Activated T-helper 9 cell treated with anti-CD3 and anti-CD28 coated beads, Interleukin-2, amount 50 U/mL, for 16 hours (primary cell): ENCODE measurements around the gene CD33.
"Not testable (repeated sequence)": the region's sequence is repeated elsewhere in the genome, so short reads cannot be mapped to it uniquely, and the experiment has no call there.

Experiments used
- DNase-seq: peaks from one replicate; pipeline ENCODE4 v3.0.0-alpha.2; 2020; ENCODE audit warnings: low read depth

Gene CD33

DNA sequence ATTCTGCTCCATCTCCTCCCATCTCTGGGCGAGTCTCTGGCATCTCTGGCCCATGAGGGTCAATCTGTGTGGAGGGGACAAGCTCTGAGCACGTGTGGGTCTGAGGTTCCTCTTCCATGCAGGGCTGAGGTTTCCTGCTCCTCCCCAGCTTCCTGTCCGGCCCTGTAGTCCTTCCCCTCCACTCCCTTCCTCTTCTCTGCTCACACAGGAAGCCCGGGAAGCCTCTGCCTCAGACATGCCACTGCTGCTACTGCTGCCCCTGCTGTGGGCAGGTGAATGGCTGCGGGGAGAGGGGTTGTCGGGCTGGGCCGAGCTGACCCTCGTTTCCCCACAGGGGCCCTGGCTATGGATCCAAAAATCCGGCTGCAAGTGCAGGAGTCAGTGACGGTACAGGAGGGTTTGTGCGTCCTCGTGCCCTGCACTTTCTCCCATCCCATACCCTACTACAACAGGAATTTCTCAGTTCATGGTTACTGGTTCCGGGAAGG is 14.0 kb upstream of the CD33 start:
- DNase-seq = not testable (repeated sequence)

DNA sequence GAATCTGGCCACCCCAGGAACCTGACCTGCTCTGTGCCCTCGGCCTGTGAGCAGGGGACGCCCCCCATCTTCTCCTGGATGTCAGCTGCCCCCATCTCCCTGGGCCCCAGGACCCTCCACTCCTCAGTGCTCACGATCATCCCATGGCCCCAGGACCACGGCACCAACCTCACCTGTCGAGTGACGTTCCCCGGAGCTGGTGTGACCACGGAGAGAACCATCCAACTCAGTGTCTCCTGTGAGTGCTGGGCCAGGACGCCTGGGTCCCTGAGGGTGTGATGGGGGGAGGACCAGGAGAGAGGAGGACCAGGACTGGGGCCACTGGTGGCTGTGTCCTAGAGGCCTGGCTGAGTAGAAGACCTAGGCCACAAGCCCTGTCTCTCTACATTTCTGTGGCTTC is 13.0 kb upstream of the CD33 start:
- DNase-seq = no peak

DNA sequence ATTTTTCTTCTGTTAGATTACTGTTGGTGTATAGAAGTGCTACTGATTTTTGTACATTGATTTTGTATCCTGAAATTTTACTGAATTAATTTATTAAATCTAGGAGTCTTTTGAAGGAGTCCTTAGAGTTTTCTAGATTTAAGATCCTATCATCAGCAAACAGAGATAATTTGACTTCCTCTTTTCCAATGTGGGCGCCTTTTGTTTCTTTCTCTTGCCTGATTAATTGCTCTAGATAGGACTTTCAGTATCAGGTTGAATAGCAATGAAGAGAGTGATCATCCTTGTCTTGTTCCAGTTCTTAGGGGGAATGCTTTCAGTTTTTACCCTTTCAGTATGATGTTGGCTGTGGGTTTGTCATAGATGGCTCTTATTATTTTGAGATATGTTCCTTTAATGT is 5.6 kb upstream of the CD33 start:
- DNase-seq = no peak

DNA sequence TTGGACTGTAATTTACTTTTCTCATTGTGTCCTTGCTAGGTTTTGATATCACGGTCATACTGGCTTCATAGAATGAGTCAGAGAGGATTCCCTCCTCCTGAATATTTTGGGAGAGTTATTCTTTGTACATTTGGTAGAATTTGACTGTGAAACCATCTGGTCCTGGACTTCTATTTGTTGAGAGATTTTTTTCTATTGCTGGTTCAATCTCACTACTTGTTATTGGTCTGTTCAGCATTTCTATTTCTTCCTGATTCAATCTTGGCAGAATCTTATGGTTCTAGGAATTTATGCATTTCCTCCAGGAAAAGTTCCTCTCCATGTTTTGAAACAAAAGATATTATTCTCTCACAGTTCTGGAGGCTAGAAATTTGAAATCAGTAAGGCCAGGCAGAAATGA is 4.9 kb upstream of the CD33 start:
- no peak for DNase-seq

DNA sequence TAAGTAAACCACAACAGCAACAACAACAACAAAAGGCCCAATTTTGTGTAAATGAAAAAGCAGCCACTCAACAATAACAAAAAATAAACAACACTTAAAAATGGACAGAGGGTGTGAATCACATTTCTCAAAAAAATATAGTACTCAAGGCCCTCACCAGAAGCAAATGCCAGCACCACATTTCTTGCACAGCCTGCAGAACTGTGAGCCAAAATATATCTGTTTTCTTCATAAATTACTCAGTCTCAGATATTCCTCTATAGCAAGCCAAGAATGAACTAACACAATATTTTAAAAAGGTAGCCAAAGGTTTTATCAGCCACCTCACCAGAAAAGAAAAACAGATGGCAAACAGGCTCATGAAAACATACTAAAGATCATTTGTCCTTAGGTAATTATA is 3.9 kb upstream of the CD33 start:
- no peak for DNase-seq

DNA sequence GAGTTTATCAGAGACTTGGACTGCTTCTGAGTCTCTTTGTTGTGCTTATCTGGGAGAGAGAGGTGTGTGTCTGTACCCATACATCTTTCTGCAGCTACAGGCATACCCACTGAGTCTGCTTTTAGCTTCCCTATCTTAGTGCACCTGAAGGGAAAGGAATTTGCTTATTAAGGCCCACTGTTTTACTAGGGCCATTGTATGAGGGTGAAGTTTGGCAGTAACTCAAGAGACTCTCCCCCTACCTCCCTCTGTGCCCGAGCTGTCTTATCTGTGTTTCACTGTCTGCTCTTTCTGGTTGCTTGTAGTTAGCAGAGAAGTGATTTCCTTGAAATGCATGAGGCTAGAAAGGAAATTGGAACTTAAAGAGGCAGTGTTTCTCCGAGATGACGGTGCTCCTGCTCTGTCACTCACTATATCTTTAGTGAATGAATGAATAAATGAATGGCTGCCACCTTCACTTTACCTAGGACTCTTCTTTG is 678 bp upstream of the CD33 start:
- DNase-seq = no peak

DNA sequence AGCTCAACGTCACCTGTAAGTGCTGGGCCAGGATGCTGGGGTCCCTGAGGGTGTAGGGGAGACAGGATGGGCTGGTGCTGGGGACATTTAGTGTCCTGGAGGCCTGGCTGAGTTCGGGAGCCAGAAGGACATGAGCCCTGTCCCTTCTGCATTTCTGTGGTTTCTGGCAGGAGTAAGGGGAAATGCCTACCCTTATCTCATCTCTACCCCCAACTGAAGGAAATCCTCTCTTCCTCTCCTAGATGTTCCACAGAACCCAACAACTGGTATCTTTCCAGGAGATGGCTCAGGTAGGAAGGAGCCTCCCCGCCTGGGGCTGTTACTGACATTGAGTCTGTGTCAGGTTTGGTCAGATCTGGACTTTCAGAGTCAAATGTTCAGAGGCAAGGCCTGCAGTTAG is 1.2 kb downstream of the CD33 start:
- DNase-seq = no peak

DNA sequence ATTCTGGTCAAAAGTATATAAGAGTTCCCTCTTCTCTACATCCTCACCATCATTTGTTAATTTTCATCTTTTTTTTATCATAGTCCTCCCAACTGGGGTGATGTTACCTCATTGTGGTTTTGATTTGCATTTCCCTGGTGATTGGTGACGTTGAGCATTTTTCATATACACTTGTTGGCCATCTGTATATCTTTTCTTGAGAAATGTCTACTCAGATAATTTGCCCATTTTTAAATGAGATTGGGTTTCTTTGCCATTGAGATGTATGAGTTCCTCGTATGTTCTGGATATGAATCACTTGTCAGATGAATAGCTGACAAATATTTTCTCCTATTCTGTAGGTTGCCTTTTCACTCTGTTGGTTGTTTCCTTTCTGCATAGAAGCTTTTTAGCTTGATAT is 2.4 kb downstream of the CD33 start:
- no peak for DNase-seq

DNA sequence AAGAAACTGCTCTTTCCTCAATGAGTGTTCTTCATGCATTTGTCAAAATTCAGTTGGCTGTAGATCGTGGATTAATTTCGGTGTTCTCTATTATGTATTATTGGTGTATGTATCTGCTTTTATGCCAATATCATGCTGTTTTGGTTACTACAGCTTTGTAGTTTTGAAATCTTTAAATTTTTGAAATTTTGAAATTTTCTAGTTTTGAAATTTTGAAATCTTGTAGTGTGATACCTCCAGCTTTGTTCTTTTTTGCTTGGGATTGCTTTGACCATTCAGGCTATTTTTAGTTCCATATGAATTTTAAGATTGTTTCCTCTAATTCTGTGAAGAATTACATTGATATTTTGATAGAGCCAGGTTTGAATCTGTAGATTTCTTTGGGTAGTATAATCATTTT is 3.1 kb downstream of the CD33 start:
- DNase-seq = no peak

DNA sequence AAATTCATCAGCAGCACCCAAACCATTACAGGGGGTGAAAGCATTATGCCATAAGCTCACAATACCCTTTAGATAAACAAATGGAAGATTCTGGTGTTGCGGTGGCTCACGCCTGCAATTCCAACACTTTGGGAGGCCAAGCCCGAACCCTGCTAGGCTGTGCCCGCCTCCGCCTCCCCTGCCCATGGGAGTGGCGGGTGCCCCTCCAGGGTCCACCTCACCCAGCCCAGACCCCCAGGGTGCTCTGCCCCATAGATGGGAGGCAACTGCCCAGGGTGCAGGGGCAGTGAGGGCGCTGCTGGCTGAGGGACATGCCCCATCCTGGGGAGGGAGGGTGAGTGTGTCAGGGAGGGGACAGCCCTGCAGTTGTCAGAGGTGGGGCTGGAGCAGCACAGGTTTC is 16.0 kb downstream of the CD33 start:
- DNase-seq = no peak

DNA sequence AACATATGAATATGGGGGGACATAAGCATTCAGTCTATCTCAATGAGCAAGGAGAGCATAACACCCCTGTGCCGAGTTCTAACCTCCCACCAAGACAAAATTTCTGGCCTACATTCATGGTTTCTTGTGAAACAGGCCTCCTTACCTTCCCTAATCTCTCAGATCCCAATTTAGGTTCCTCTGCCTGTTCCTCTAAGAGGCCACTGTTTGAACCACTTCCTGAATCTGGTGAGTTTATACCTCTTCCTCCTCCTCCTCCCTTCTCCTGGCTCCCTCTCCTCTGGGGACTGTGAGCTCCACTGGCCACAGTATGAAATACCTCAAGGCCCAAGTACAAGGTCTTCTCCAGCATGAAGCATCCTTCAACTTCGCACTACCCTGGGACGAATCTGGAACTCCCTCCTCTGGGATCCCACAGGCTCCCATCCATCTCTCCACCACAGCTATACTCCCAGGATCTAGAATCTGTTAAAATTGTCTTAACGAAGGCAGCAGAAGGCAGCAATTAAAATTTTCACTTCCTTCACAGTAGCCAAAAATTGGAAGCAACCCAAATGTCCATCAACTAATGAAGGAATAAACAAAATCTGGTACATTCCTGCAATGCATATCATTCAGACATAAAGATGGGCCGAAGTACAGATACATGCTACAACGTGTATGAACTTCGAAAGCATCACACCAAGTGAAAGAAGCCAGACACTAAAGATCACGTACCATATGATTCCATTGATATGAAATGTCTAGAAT is 18.2 kb downstream of the CD33 start:
- no peak for DNase-seq

DNA sequence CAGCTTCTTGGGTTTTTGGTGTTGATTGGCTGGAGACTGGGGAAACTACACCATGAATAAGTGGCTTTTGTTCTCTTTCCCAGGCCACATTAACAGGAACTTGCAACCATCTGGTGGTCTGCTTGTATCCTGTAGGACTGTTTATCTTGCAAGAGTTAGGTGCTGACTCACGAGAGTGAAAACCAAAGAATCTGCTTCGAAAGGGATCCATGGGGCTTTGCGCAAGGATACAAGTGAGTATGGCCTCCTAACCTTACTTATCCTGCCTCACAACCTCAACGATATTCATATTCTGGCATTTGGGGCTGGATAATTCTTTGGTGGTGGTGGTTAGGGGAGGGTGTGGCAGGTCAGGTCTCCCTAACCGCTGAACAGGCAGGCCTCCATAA is 21.3 kb downstream of the CD33 start:
- DNase-seq = no peak

DNA sequence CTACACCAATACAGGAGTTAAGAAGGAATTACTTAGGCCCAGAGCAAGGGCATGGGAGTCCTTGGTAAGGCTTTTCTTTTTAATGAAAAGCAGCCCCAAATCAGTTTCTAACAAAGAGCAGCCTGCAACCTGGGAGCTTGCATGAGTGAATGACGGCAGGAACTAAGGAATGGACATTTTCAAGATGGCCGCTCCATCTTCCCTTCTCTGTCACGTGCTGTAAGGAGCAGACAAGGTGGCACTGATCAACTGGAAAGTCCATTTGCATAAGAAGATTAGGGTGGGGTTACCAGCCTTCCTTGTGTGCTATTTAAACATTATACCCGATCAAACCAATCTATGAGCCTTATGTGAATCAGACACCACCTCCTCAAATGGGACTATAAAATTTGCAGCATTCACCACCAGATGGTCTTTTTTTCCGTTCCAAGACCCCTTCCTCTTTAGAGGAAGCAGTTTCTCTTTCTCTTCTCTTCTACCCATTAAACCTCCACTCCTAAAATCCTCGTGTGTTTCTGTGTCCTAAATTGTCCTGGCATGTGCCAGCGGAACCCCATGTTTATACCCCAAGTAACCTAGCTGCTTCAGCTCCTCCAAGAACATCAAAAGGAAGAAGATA is 23.2 kb downstream of the CD33 start:
- DNase-seq = no peak

DNA sequence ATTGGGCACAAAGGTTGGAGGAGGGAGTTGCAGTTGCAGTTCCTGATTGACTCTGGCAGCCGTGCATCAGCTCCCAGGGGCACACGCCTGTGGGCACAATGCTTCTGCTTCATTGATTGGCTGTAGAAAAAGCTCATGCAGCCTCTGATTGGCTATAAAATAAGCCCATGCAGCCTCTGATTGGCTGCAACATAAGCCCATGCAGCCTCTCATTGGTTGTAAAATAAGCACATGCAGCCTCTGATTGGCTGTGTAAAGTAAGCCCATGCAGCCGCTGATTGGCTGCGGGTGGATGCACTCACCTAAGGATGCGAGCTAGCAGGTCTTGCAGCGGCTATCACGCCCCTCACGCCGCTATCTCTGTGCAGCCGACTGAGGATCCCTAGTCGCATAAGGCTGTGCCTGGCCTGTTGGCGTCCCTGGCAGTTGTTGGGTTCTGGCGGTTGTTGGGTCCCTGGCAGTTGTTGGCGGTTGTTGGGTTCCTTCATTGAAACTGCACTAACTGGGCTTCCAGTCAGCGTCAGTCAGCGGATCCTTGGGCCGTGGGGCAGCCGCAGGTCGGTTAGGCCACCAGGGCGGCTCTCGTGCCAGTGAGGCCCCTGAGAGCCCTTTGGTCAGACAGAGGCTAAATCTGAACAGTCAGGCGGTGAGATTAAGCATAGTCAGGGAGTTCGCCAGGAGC is 26.0 kb downstream of the CD33 start, which contains the start of gene SIGLECL1:
Gene SIGLECL1 (plus strand): TSS at position 295 of the 682 bp plus-strand sequence. CDS start 12,993 bp downstream, outside the sequence.
- DNase-seq = no peak

DNA sequence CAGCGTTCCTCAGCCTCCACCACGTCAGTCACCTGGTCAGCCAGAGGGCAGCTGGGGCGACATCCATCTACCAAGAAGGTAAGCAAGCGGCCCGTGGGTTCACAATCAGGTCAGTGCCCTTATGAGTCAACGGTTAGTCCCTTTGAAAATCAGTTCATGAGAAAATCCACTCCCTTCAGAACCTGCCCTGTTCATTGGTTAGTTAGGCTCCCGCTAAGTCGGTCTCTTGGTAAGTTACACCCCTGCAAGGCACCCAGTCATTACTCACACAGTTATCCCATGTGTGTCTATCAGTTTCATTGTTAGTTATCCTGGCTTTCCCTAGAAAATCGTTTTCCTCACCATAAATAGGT is 26.6 kb downstream of the CD33 start:
- DNase-seq = no peak

DNA sequence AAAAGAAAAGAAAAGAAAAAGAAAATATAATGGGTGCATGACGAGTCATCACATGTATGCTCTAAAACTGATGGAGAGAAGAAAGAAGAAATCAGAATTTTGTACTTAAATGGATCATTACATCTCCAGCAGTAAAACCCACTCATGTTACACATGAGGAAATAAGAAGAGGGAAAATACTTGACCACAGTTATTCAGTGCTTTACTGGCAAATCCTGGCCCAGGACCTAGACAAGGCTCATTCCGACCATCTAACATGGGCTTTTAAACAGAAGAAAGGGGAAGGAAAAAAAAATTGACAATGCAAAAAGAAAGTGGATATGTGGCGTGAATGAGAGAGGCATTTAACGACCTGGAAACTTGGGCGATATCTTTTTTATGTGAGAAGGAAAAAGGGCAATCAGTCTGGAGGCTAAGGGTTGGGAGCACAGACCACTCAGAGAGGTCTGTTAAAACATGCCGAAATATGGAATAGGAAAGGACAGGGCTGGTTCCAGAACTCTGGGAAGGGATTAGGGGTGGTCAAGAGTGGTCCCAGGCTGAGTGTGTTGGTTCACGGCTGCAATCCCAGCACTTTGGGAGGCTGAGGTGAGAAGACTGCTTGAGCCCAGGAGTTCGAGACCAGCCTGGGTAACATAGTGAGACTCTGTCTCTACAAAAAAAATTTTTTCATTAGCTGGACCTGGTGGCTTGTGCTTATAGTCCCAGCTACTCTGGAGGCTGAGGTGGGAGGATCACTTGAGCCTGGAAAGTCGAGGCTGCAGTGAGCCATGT is 27.6 kb downstream of the CD33 start:
- no peak for DNase-seq

DNA sequence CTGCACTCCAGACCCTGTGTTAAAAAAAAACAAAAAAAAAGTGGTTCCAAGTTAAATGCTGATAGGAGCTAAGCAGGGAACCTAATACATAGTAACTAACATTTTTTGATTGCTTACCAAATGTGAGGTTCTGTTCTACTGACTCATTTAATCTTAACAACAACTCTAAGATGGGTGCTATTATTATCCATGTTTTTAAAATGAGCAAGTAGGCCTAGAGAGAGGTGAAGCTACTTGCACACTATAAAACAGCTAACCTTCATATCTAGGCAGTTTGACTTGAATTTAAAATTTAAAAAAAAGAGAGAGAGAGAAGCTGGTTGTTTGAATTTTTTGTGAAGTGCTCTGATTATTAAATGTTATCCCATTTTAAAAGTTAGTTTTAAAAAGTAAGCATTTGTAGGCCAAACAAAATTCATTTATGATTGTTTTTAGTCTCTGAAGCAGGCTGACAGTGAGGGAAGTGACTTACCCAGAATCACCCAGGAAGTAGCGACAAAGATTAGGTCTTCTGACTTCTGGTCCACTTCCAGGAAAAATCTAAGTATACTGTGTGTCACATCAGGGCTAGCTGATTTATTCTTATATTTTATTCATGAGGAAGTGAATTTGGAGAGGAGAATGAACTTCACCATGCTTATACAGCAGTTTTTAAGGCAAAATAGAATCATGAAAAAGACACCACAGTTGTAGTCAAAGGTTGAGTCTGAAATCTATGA is 28.4 kb downstream of the CD33 start:
- DNase-seq = no peak

DNA sequence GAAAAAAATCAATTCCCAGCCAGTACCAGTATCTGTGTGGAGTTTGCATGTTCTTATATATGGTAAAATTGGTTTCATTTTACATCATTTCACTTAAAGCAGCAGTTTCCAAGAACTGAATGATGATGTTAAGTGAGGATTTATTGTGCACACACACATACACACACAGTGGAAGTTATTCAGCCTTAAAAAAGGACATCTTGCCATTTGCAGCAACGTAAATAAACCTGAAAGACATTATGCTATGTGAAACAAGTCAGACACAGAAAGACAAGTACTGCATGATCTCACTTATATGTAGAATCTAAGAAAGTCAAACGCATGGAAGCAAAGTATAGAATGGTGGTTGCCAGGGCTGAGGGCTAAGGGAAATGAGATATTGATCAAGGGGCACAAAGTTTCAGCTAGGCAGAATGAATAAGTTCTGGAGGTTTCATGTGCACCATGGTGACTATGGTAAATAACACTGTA is 31.3 kb downstream of the CD33 start:
- no peak for DNase-seq

DNA sequence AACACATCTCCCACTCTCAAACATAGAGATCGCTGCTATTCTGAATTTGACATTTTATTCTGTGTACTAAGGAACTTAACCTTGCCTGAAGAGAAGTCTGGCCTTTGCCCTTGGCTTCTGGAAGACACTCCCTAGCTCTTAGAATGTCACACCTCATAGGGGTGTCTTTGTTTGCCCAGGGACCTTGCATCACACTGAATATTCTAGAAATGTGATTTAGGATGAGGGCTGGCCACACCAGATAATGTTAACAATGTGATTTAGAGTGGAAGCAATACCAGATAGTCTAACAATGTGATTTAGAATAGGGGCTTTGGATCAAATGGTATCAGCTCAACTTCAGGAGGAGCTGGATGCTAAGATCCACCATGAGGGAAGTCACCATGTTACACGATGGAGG is 32.6 kb downstream of the CD33 start:
- no peak for DNase-seq

DNA sequence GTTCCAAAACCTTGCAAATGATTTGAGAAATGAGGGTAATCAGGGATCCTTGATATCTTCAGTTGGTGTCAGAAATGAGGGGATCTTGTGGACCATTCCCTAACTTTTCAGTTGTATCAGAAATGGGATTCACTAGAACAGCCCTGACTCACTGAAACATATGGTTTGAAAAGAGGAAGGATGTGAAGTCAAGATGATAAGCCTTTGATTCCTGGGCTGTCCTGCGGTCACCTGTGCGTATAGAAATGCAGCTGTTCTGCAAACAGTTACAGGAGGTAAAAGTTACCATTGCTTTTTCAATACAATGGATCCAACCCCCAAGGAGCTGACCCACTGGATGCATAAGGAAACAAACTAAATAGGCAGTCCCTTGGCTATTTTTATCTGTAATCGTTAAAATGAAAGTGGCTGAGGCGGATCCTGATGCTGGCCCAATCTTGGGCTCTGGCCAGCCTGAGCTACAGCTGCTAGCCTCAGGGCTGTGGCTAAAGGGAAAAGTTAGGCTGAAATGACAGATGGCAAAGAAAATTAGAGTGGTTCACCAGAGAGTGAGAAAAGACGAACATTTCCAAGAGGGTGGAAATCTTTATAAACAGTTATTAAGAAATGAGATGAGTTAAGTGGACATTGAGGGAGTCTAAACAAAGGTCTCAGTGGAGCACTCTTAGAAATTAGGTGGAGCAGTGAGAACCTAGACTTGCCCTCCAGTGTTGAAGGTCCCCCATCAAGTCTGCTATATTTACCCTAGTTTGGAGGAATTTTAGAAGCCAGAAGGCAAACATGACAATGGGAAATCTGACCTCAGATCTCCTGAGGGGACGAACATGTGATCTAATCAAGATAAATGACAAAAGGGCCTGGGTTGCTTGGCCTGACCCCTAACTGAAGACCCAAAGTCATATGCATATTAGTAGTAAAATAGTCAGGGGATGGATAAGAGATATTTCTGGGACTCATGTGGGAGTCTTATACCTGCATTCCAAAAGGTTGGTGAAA is 33.6 kb downstream of the CD33 start:
- no peak for DNase-seq
